ENCODE data around the gene MTCL3.

Gene MTCL3

DNA sequence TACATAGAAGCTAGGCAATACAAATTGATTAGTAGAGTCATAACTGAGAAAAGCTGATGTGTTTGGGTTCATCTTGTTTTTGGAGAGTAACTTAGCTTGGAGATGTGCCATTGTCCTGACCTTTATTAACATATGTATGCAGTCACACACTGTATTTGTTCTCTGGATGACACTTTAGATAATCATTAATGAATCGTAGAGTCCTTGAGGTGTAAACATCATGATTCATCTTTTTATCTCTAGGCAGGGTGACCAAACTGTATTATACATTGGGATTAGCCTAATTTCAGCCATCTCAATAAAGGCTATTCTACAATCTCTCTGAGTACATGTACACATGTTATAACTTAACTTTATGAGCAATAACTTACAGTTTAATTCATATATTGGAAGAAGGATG is 3.6 kb upstream of the MTCL3 start:
- FAIRE-seq, result no peak
- TF ChIP-seq POLR2A (IDR thresholded peaks at IDR 0.05; ENCODE audit: low read depth, low read length), result no peak
- DNase-seq (ENCODE audit: insufficient read length, low spot score), result no peak

DNA sequence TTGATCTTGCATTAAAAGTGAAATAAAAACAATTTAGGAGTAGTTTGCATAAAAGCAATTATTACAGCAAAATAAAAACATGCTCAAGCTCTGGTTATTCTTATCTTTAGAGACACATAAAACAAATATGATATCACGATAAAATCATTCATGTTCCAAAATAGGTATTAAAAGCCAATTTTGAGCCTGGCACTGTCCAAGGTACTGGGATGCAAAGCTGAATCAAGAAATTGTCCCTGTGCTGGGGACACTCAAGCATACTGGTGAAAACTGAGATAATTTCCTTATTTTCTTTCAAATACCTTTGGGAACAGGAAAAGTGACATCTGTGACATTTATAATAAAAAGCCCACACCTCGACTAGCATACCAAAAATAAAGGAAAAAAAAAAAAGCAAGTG is 931 bp upstream of the MTCL3 start:
- TF ChIP-seq POLR2A (IDR thresholded peaks at IDR 0.05; ENCODE audit: low read depth, low read length), result no peak
- no peak for DNase-seq (ENCODE audit: insufficient read length, low spot score)
- no peak for FAIRE-seq

DNA sequence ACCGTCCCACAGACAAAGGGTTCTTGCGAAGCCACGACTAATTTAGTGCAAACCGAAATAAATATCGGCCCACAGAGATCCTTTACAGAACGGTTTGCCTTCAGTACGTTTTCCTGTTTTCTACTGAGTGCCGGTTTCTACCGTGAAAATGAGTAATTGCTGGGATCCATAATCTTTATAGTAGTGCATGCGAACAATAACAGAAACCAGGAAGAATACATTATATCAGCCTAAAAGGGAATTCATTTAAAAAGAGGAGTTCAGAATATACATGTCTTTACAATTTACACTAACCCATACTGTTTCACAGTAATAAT is 292 bp upstream of the MTCL3 start:
- no peak for FAIRE-seq
- no peak for TF ChIP-seq POLR2A (IDR thresholded peaks at IDR 0.05; ENCODE audit: low read depth, low read length)
- DNase-seq (ENCODE audit: insufficient read length, low spot score), result no peak

DNA sequence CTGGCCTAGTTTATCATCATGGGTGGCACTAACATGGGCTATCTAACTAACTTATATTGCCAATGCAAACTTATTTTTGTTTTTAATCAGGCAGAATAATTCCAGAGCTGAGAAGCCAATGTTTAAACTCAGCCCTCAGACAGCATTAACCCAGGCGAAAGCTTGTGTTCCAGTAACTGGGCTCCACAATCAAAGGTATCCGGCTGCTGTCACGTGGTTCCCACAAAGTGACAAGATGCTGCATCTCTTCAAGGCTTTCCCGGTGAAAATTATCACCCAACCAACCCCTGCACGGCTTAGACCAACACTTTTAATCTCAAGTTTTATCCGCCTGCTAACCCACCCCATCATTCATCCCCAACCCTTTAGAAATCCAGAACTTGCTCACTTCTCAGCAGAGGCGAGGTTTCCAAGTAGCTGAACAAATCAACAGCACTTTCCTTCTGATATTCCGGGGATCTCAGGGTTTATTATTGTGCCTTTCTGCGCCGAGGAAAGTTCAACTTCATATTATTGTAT is 885 bp downstream of the MTCL3 start:
- no peak for FAIRE-seq
- no peak for TF ChIP-seq POLR2A (IDR thresholded peaks at IDR 0.05; ENCODE audit: low read depth, low read length)
- DNase-seq (ENCODE audit: insufficient read length, low spot score), result no peak

DNA sequence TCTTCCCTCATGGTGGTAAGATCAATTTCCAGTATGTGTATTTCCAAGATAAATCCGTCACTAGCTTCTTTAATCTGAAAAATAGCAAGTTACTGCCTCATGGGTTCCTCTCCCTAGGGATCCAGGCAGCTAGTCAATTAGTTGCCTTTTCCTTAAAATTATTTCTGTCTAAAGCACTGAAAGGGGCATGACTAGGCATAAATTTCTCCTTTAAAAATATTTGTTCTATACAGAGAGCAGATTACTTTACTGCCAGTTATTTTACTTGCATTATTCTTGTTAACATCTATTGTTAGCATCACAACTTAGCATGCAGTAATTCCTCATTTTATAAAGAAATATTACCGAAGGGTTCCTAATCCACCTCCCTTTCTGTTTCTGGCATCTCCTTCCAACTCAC is 1.4 kb downstream of the MTCL3 start:
- FAIRE-seq, result no peak
- DNase-seq (ENCODE audit: insufficient read length, low spot score), result no peak
- TF ChIP-seq POLR2A (IDR thresholded peaks at IDR 0.05; ENCODE audit: low read depth, low read length), result no peak

DNA sequence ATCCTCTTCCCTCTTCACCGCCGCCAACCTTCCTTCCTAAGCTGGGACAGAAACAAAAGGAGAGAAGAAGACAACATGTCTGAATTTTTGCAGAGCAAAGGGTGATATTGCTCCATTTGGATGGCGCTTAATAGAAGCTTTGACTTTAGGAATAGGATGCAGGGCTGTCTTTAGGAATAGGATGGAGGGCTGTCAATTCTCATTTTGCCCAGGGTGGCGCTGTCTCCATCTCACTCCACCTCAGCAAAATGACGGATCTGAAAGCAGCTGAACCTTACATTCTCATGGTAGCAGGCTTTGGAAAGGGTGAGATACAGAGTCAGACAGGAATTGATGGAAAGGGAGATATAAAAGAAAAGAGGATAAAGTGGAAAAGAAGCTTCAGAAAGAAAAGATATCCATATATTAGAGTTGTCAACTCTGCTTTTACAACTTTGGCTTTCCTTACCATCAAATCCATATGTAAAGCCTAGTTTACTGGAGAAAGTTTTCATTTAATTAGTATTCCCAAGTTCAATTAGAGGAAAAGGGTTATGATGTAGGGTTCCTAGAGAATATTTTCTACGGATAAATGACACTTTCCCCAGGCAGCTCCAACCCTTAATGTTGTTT is 2.4 kb downstream of the MTCL3 start:
- FAIRE-seq, result no peak
- no peak for DNase-seq (ENCODE audit: insufficient read length, low spot score)

DNA sequence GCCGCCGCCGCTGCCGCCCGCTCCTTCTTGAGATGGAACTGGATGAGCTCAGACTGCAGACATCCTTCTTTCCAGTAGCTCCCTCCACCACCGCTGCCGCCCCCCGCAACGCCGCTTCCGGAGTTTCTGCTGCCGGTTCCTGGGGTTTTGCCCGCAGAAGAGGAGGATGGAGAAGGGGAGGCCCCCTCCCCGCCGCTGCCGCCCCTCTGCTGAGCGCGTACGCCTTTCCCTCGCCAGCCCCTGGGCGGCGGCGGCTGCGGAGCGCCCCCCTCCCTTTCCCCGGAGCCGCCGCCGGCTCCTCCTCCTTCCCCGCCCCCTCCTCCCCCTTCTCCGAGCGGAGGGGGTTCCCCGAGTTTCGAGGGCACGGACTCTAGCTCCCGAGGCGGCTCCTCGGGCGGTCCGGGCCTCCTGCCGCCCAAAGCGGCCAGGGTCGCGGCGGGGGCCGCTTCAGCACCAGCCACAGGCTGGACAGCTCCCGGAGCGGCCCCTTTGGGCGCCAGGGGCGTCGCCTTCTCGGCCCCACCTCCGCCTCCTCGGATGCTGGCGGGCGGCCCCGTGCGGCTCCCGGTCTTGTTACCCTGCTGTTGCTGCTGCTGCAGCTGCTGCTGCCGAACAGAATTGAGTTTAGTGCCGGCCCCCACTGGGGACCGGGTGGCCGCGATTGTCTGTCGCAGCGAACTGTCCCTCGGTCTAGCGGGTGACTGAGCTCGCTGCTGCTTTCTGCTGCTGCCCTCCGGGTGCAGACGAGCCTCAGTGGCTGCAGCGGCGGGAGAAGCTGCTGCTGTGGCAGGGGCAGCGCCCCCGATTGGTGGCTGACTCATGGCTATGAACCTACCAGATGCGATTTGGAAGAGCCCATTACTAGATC is 3.1 kb downstream of the MTCL3 start:
- DNase-seq (ENCODE audit: insufficient read length, low spot score) (peak; percentile 35), FAIRE-seq (no peak)
- TF ChIP-seq POLR2A (IDR thresholded peaks at IDR 0.05; ENCODE audit: low read depth, low read length), result no peak; the same call in 1 of the 2 replicates

More for the DNA sequence above, 2.4 kb downstream of the MTCL3 start:
- no peak for TF ChIP-seq POLR2A (IDR thresholded peaks at IDR 0.05; ENCODE audit: low read depth, low read length)

DNA sequence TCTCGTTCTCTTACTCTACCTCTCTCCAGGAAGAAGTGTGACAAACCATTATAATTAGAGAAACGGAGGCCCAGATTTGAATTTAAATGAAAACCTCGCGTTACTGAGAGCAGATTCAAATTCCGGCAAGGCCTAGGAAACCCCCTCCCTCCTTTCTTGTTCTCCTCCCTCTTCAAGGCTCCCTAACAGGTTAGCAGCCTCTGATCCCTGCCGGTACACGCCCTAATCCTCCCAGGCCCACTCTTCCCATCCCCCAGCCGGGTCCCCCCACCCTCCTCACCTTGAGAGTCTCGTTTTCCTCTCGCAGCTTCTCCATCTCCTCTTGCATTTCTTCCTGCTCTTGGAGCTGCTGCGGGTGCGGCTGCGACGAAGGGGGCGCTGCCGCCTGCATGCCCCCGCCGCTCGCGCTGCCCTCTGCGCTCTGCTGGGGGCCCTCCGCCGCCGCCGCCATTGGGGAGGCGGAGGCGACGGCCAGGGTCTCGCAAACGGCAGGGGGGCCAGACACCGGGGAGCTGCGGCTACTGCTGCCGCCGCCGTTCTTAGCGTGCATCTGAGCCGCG is 3.8 kb downstream of the MTCL3 start:
- DNase-seq (ENCODE audit: insufficient read length, low spot score) (no peak), FAIRE-seq (no peak)
- no peak for TF ChIP-seq POLR2A (IDR thresholded peaks at IDR 0.05; ENCODE audit: low read depth, low read length)

DNA sequence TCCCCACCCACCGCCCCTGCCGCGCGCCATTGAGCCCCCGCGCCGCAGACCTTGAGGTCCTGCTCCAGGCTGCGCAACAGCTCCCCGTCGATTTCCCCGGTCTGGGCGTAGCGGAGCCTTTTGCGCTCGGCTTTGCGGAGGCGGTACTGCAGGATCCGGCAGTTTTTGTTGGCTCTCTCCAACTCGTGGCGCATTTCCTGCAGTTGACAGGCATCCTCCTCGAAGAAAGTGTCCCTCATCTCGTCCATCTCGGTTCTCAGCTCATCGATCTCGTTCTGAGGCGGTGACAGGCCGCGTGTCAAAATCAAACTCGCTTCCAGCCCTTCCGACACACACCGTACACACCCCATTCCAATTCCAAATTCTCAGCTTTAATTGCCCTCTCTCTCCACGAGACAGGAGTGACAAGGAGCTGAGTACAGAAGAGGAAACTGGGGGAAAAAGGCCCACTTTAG is 4.3 kb downstream of the MTCL3 start:
- no peak for FAIRE-seq
- TF ChIP-seq POLR2A (IDR thresholded peaks at IDR 0.05; ENCODE audit: low read depth, low read length), result 0 out of 2 replicates have a peak, but pooled peaks have one; percentile 25
- DNase-seq (ENCODE audit: insufficient read length, low spot score), result no peak

DNA sequence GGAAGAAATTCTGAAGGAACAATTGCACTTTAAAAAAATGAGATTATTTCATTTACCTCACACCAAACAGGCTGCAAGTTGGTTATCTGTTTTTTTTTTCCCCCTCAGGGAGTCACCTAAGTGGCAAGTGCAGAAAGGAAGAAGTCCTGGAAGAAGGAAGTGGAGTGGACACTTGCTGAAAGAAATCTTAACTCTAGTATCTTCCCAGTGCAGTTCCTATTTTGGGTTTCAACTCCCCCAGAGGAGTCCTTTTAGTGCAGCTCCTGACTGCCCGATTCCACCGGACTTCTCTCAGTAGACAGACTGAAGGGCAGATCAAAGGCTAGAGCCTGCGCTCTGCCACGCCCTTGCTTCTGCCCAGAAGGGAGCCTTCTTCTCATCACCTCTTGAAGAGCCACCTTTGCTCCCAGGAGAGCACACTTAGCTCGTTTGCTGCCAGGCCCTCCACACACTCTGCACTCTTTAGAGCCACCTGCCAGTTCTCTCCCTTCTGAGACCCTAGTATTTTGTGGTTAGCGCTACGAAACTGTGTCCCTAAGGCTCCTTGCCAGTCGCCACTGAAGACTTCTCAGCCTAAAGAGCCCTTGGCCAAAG is 4.9 kb downstream of the MTCL3 start:
- FAIRE-seq, result no peak
- TF ChIP-seq POLR2A (IDR thresholded peaks at IDR 0.05; ENCODE audit: low read depth, low read length), result no peak
- DNase-seq (ENCODE audit: insufficient read length, low spot score), result no peak

DNA sequence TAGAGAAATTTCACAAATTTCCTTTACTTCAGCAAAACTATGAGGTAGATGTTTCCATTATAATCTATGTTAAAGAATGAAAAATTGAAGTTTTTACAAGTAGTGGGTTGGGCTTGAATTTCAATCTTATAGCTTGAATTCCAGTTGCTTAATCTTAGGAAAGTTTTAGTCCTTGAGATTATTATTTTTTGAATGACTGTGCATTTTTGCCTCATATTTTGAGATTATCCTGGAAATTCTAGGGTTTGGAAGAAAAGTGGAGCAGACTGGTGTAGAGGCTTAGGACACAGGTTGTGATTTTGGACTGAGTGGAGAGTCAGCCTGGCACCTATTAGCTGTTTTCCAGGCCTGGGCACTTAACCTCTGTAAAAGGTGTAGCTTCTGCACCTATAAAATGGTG is 5.7 kb downstream of the MTCL3 start:
- TF ChIP-seq POLR2A (IDR thresholded peaks at IDR 0.05; ENCODE audit: low read depth, low read length), result no peak
- no peak for FAIRE-seq

DNA sequence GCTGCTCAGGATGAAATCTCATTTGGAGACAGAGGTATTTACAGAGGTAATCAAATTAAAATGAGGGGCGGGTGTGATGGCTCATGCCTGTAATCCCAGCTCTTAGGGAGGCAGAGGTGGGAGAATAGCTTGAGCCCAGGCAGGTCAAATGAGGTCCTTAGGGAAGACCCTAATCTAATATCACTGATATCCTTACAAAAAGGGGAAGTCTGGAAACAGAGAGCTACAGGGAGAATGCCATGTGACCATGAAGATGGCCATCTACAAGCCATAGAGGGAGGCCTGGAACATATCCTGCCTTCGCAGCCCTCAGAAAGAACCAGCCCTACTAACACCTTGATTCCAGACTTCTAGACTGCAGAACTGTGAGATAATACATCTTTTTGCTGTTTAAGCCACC is 8.3 kb downstream of the MTCL3 start:
- TF ChIP-seq POLR2A (IDR thresholded peaks at IDR 0.05; ENCODE audit: low read depth, low read length), result no peak
- DNase-seq (ENCODE audit: insufficient read length, low spot score) (no peak), FAIRE-seq (no peak)

More for the DNA sequence above, 5.7 kb downstream of the MTCL3 start:
- no peak for DNase-seq (ENCODE audit: insufficient read length, low spot score)

DNA sequence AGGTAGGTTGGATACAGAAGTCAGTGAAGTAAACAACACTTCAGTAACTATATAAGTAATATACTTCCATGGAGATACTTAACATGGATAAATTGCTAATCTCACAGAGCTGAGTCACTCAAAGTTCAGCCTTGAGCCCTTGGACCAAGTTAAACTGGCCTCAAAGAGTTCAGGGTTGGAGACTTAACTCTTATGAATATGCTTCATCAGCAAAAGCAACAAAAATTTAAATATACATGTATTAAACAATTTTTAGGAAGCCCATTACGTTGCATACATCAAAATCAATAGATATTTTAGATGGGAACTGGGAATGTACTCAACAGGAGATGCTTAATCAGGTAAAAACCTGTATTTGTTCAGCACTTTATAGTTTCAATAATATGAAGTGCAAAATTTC is 12.2 kb downstream of the MTCL3 start:
- FAIRE-seq (no peak), DNase-seq (ENCODE audit: insufficient read length, low spot score) (no peak)
- TF ChIP-seq POLR2A (IDR thresholded peaks at IDR 0.05; ENCODE audit: low read depth, low read length), result no peak

DNA sequence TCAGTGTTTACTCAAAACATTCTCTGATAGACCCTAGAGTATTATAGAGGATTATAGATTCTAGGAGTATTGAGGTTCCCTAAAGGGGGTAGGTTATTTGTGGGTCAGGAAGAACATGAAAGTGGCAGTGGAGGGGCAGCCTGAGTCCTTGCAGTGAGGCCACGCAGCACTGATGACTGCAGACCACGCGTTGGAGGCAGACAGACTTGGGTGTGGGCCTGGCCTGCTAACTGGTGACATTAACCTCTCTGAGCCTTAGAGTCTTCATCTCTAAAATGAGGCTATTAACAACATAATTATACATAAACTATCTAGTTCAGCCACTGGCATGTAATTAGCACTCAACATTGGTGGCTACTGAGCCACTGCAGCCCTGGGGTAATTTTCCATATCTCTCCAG is 16.1 kb downstream of the MTCL3 start:
- no peak for TF ChIP-seq POLR2A (IDR thresholded peaks at IDR 0.05; ENCODE audit: low read depth, low read length)
- FAIRE-seq, result no peak
- no peak for DNase-seq (ENCODE audit: insufficient read length, low spot score)
